K562 treated with DMSO at 1 percent for 4 hours (cell line): ENCODE results near the gene RAB15. TPM values are rescaled to one million over a fixed set of nuclear protein-coding genes. Genes with fewer than 3 reads are reported as not detected.

Source experiments
- total RNA-seq: library from RNA; unstranded; fragments of 300-600 nt; gene quantifications from 2 replicates; pipeline ENCODE4 v1.2.3, GENCODE V29; 2022; ENCODE audit not compliant: insufficient read depth

The RAB15 gene
- 0.30 and 0.90 TPM in 2 replicates for total RNA-seq

DNA sequence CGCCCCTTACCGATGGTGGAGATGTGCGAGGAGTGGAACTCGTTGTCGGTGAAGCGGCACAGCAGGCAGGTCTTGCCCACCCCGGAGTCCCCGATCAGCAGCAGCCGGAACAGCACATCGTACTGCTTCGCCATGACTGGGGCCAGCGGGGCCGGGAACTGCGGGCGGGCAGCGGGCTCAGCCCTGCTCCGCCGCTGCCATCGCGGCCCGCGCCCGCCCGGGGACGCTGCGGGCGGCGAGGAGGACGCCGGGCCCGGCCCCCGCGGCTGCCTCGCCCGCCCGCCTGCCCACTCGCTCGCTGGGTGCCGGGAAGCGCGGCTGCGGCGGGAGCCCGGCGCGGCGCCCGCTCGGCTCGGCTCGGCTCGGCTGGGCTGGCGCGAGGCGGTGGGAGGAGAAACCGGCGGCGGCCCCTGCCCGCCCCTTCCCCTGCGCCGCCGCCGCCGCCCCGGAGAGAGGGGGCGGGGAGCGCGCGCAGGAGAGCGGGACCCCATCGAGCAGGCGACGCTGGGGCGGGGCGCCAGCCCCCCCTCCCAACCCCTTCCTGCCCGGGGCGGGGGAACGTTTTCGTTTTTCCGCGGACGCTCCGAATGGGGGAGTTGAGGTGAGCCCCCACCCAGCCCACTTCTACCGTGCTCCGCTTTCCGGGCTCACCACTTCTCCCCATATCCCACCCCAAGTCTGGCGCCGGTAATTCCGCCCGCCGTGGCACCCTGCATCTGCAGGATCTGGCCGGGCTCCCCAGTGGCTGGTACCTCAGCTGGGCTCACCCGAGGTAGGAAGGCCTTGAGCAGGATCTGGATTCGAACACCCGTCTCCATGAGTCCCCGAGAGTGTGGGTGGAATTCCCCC is at the start of gene RAB15:
Gene RAB15 (minus strand): TSS at position 394 of the 849 bp plus-strand sequence. CDS start 260 bp downstream, at position 134.

DNA sequence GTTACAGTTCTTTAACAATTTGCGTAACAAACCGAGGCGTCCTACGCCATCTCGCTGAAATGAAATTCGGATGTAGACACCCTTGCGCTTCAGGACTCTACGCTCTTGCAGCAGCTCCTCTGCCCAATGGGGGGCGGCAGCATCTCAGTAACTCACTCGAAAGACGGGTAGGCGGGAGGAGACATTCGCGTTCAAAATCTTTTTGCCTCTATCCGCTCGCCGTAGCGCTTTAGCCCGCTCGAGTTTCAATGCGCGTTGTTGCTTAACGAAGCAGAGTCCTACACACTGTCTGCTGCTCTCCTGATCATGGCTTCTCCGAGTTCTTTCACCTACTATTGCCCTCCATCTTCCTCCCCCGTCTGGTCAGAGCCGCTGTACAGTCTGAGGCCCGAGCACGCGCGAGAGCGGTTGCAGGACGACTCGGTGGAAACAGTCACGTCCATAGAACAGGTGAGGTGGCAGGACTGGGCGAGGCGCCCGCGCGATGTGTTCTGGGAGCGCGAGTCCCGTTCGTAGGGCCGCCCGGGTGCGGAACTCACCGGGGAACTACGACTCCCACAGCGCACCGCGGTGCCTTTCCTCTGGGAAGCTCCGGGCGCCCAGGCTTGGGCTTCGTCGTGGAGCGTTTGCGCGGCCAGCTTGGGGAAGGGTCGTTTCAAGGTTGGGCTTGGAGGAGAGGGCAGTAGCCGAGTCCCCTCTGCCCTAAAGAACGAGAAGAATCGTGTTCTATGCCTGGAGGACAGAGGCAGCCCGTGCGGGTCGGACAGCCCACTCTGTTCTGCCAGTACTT is 14.7 kb upstream of the RAB15 start, which contains the start of gene FNTB:
Gene FNTB (plus strand): TSS at position 248 of the 790 bp plus-strand sequence. CDS start 59 bp downstream, at position 307.

DNA sequence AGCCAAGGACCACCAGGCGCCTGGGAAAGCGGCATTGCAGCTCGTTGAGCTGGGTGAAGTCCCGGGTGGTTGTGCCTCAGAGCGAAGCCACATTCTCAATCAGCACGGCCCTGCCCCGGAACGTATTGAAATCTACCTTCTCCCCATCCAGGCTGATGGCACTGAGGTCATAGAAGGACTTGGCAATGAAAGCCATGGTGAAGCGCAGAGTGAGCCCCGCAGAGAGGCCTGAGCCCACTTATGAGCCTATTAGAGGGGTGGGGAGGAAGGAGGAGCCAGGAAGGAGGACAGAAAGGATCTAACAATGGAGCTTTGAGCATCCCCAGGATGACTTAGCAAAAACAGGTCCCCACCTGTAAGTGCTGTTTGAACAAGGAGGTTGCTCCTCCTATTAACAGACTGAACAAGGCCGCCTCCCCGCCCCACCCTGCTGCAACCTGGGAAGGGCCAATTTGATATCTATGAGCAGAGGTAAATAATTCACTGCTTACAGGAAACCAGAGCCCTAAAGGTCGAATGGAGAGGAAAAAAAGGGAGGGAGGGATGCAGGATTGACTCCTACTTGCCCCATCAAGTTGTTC is 29.5 kb downstream of the RAB15 start, which contains the start of gene GPX2:
Gene GPX2 (minus strand): TSS at position 215 of the 581 bp plus-strand sequence. CDS start 19 bp downstream, at position 196.

DNA sequence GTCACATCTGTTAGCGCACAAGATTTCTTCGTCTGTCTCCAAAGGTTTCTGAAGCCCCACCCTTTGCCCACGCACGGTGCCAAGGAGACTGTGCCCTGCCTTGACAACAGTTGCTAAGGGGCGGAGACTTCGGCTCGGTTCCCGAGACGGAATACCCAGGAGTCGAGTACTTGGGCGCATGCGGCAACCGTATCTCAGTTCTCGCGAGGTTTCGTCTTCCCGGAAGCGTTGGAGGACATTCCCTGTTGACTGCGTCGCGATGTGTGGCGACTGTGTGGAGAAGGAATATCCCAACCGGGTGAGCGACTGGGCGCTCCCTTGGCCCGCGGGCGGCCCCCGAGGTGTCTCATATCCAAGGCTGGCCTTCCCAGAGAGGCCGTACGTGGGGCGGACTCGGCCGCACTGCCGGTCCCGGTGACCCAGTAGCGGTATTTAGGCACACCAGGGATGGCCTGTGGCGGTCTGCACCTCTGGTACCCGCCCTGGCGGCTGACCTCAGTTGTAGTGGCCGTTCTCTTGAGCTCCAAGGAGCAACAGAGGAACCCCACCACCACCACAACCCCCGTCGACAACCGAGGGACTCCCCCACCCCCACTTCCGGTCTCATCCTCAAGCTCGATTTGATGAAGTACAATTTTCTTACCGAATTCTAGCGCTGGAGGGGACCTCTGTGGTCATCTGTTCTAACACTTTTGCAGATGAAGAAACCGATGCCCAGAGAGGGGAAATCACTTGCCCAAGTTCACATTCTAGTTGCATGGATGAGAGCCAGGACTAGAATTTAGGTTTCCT is 57.7 kb downstream of the RAB15 start, which contains the start of gene CHURC1:
Gene CHURC1 (plus strand): TSS at position 219 of the 792 bp plus-strand sequence. CDS start 41 bp downstream, at position 260.

Other genes starting within 250 kb of the RAB15 start
- 9.9 and 13.7 TPM in 2 replicates for gene SPTB, start 92.4 kb downstream of the RAB15 start, total RNA-seq
- 13.5 and 16.0 TPM in 2 replicates for gene CHURC1, start 57.9 kb downstream of the RAB15 start, total RNA-seq
- not detected in 2 replicates for gene GPX2, start 29.6 kb downstream of the RAB15 start, total RNA-seq
- 6.6 and 7.0 TPM in 2 replicates for gene FNTB, start 14.6 kb upstream of the RAB15 start, total RNA-seq
- gene MAX, start 130.2 kb upstream of the RAB15 start, total RNA-seq, result 30.9 and 39.6 TPM in 2 replicates